Keratinocyte (primary cell): ENCODE measurements around the gene DDAH1. TPM values are rescaled to one million over a fixed set of nuclear protein-coding genes. Genes with fewer than 3 reads are reported as not detected.

Source experiments
- DNase-seq: peaks from one replicate; pipeline ENCODE4 v3.0.0-alpha.2; 2011; ENCODE audit warnings: low read depth, missing footprints, low spot score
- FAIRE-seq: peaks from 2 replicates; lab custom pipeline; 2011; peaks lifted over from hg19 to GRCh38; lab: Jason Lieb, UNC
- H2AFZ ChIP-seq: 2 replicates; pipeline ENCODE4 v1.6.0; 2012; ENCODE audit warnings: low read length, control low read depth, inconsistent platforms; ENCODE audit not compliant: control insufficient read depth
- H3K27ac ChIP-seq: 2 replicates; pipeline ENCODE4 v1.5.1; 2011; ENCODE audit warnings: low read length; ENCODE audit not compliant: control insufficient read depth, insufficient read depth
- H3K27me3 ChIP-seq: 3 replicates; pipeline ENCODE4 v1.6.0; 2011; ENCODE audit warnings: low read length; ENCODE audit not compliant: control insufficient read depth, insufficient read depth; ENCODE audit errors: extremely low read depth
- H3K36me3 ChIP-seq, 2 experiments: 2 replicates in 1 of 2; 3 replicates in 1 of 2; pipeline ENCODE4 v1.5.1; 2011; ENCODE audit warnings: low read length in 2 of 2, mild to moderate bottlenecking in 1 of 2; ENCODE audit not compliant: control insufficient read depth in 2 of 2, insufficient read depth in 2 of 2; ENCODE audit errors: extremely low read depth in 1 of 2
- H3K4me1 ChIP-seq: 3 replicates; pipeline ENCODE4 v1.5.1; 2011; ENCODE audit warnings: low read length; ENCODE audit not compliant: control insufficient read depth, insufficient read depth; ENCODE audit errors: extremely low read depth
- H3K4me2 ChIP-seq: 3 replicates; pipeline ENCODE4 v1.6.0; 2011; ENCODE audit warnings: low read depth, low read length; ENCODE audit not compliant: control insufficient read depth, insufficient read depth; ENCODE audit errors: extremely low read depth
- H3K4me3 ChIP-seq, 3 experiments: fragments of 200-600 bp in 1 of 3; sonication (generic) in 1 of 3; 2 replicates in 2 of 3; 3 replicates in 1 of 3; pipeline ENCODE4 v1.5.1; 2011 to 2016; ENCODE audit warnings: low read length in 3 of 3, mild to moderate bottlenecking in 3 of 3, control low read depth in 2 of 3, inconsistent platforms in 1 of 3, low read depth in 1 of 3, mixed read lengths in 1 of 3, mixed run types in 1 of 3, moderate library complexity in 1 of 3; ENCODE audit not compliant: control insufficient read depth in 2 of 3, insufficient read depth in 2 of 3; ENCODE audit errors: extremely low read depth in 1 of 3
- H3K79me2 ChIP-seq: 2 replicates; pipeline ENCODE4 v1.6.0; 2012; ENCODE audit warnings: low read length; ENCODE audit not compliant: control insufficient read depth, insufficient read depth
- H3K9ac ChIP-seq: 3 replicates; pipeline ENCODE4 v1.6.0; 2011; ENCODE audit warnings: low read length; ENCODE audit not compliant: control insufficient read depth, insufficient read depth; ENCODE audit errors: extremely low read depth
- H3K9me1 ChIP-seq: 3 replicates; pipeline ENCODE4 v1.6.0; 2011; ENCODE audit warnings: low read length; ENCODE audit not compliant: control insufficient read depth, insufficient read depth; ENCODE audit errors: extremely low read depth
- H3K9me3 ChIP-seq: 2 replicates; pipeline ENCODE4 v1.5.1; 2012; ENCODE audit warnings: low read depth, low read length; ENCODE audit not compliant: control insufficient read depth
- H4K20me1 ChIP-seq: 3 replicates; pipeline ENCODE4 v1.6.0; 2011; ENCODE audit warnings: low read length; ENCODE audit not compliant: control insufficient read depth, insufficient read depth; ENCODE audit errors: extremely low read depth
- EZH2 ChIP-seq: IDR thresholded peaks from one replicate; pipeline ENCODE4 v1.6.1; 2012; ENCODE audit warnings: inconsistent platforms, mild to moderate bottlenecking, low read length, moderate library complexity
- dilution Hi-C: fragments of 300-500 bp; cut with MboI; formaldehyde crosslinking; loops from one replicate; pipeline ENCODE4 v1.7.0; 2020; ENCODE audit warnings: low sequenced_read_pairs; ENCODE audit not compliant: extremely low pct_ligation_motif_present
- polyA plus RNA-seq, 5 experiments: library from polyadenylated mRNA; depleted of rRNA in 3 of 5; stranded (reverse) in 3 of 5; stranded (forward) in 1 of 5; unstranded in 1 of 5; fragments of >200 nt; gene quantifications; 1 replicate in 1 of 5; 2 replicates in 3 of 5; 3 replicates in 1 of 5; pipeline versions ENCODE4 v1.2.1 to v1.2.3, GENCODE V29; 2011 to 2012; ENCODE audit warnings: missing spikeins in 2 of 5, low read depth in 1 of 5, low replicate concordance in 1 of 5
- TF ChIP-seq, protein P1 (sequence below), 3 experiments: IDR thresholded peaks in 1 of 3; conservative IDR thresholded peaks in 1 of 3; optimal IDR thresholded peaks in 1 of 3; 2 replicates in 2 of 3; 3 replicates in 1 of 3; pipeline versions ENCODE3 to v1.5.1; 2011; ENCODE audit warnings: low read length in 3 of 3, mild to moderate bottlenecking in 3 of 3, moderate library complexity in 2 of 3, control low read depth in 1 of 3, inconsistent platforms in 1 of 3; ENCODE audit not compliant: insufficient read depth in 2 of 3; ENCODE audit errors: extremely low read depth in 1 of 3

DDAH1 gene
- polyA plus RNA-seq, 1 donor (not counting 4 experiments of a cell fraction or from before 2014, with no cell fraction given): 5.8 TPM

DNA sequence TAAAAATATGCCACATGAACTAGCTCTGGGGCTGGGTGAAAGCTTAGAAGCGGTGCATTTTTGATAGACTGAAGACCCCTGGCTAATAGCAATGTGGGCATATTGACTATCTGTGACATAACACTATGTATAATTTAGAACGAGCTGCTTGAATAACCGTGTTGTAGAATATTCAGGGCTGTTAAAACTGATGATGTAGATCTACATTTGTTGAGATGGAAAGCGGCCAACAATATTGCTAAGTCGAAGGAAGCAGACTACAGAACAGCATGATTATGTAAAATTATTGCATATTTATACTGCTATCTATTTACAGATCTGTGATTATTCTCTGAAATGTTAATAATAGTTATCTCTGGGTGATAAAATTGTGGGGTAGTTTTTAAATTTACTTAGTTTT is 147.4 kb downstream of the DDAH1 start:
- FAIRE-seq (no peak), DNase-seq (no peak)
- dilution Hi-C loops: no loop called here
- Histone ChIP-seq H3K9me3 (no peaks in the 10 kb centered on the region), H3K4me3 (no peak overlapping the region), H3K27me3 (no peaks in the 10 kb centered on the region), H4K20me1 (no peaks in the 10 kb centered on the region), H3K36me3 (no peaks in the 10 kb centered on the region), H3K4me2 (no peak overlapping the region), H3K9me1 (no peaks in the 10 kb centered on the region), H3K79me2 (no peaks in the 10 kb centered on the region), H3K4me1 (peaks cover 85% of the 10 kb centered on the region), H3K27ac (no peak overlapping the region), H2AFZ (no peak overlapping the region), H3K9ac (no peak overlapping the region)
- TF ChIP-seq, protein P1, sequence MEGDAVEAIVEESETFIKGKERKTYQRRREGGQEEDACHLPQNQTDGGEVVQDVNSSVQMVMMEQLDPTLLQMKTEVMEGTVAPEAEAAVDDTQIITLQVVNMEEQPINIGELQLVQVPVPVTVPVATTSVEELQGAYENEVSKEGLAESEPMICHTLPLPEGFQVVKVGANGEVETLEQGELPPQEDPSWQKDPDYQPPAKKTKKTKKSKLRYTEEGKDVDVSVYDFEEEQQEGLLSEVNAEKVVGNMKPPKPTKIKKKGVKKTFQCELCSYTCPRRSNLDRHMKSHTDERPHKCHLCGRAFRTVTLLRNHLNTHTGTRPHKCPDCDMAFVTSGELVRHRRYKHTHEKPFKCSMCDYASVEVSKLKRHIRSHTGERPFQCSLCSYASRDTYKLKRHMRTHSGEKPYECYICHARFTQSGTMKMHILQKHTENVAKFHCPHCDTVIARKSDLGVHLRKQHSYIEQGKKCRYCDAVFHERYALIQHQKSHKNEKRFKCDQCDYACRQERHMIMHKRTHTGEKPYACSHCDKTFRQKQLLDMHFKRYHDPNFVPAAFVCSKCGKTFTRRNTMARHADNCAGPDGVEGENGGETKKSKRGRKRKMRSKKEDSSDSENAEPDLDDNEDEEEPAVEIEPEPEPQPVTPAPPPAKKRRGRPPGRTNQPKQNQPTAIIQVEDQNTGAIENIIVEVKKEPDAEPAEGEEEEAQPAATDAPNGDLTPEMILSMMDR (optimal IDR thresholded peaks at IDR 0.05 in 1 of 3, IDR thresholded peaks at IDR 0.05 in 1 of 3, conservative IDR thresholded peaks at IDR 0.05 in 1 of 3; ENCODE audit: extremely low read depth in 1 of 3, insufficient read depth in 2 of 3, low read length in 3 of 3): no peak
- TF ChIP-seq EZH2: no peak

DNA sequence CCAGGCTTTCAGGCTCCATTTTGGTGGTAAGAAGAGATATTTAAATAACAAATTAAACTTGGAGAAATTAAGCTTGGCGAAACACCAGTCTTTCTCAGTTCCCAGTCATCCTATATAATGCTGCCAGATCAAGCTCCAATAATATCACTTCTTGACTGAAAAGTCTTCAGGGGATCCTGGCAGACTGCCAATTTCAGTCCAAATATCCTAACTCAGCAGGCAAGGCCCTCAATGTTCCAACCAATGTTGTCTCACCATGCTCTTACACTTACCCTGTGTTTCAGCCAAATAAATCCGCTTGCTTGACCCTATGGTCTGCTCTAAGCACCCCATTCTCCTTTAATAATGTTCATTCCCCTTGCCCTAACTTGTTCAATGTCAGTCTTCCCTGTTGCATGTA is 148.6 kb downstream of the DDAH1 start:
- no peak overlapping the region for H3K9ac ChIP-seq
- no peak overlapping the region for H3K27ac ChIP-seq
- peaks cover 76% of the 10 kb centered on the region for H3K4me1 ChIP-seq
- no peaks in the 10 kb centered on the region for H3K9me3 ChIP-seq
- H3K4me2 ChIP-seq: peak overlapping the region; percentile 6
- H4K20me1 ChIP-seq: no peaks in the 10 kb centered on the region
- dilution Hi-C loops: no loop called here
- no peak for FAIRE-seq
- no peak for DNase-seq
- H3K79me2 ChIP-seq: no peaks in the 10 kb centered on the region
- H3K9me1 ChIP-seq: no peaks in the 10 kb centered on the region
- H3K4me3 ChIP-seq: no peak overlapping the region
- TF ChIP-seq, protein P1 (optimal IDR thresholded peaks at IDR 0.05 in 1 of 3, IDR thresholded peaks at IDR 0.05 in 1 of 3, conservative IDR thresholded peaks at IDR 0.05 in 1 of 3; ENCODE audit: extremely low read depth in 1 of 3, insufficient read depth in 2 of 3, low read length in 3 of 3): no peak
- TF ChIP-seq EZH2: no peak
- no peaks in the 10 kb centered on the region for H3K27me3 ChIP-seq
- no peaks in the 10 kb centered on the region for H3K36me3 ChIP-seq
- no peak overlapping the region for H2AFZ ChIP-seq
